ENCODE data around the gene MPPED2.

DNA sequence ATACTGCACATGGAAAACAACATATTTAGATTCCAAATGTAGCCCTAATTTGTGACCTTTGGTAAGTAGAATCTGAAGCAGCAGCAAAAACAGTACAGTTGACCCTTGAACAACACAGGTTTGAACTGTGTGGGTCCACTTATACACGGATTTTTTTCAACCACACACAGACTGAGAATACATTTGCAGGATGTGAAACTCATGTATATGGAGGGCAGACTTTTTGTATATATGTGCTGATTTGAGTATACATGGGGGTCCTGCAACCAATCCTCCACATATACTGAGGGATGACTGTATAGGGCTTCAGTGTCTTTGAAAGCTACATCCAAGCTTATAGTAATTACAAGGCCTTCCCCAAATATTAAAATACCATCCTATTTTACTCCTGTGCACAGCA, 120.5 kb downstream of the MPPED2 start:
- TF ChIP-seq POLR2A (IDR thresholded peaks at IDR 0.05; ENCODE audit: low read depth, low read length) (no peak), POLR2AphosphoS5 (IDR thresholded peaks at IDR 0.05; ENCODE audit: low read depth, low read length) (no peak), TAF1 (IDR thresholded peaks at IDR 0.05; ENCODE audit: borderline replicate concordance, low read depth, low read length) (no peak)

Measured in GM12892 (cell line).